ENCODE results near the gene GPR183. TPM values are rescaled to one million over a fixed set of nuclear protein-coding genes. Genes with fewer than 3 reads are reported as not detected.

The GPR183 gene
- total RNA-seq, 1 donor from 2014 or later: 0.71 TPM

- H3K36me3 ChIP-seq (ENCODE audit: control insufficient read depth, insufficient read depth, low read length): no peaks in the 10 kb centered on the region
- no peak for TF ChIP-seq CTCF (IDR thresholded peaks at IDR 0.05; ENCODE audit: insufficient read depth, low read length, poor library complexity, severe bottlenecking)
- H3K4me3 ChIP-seq (ENCODE audit: low read depth, low read length): no peak overlapping the region
- H3K27me3 ChIP-seq (ENCODE audit: control insufficient read depth, insufficient read depth, low read length): no peaks in the 10 kb centered on the region
- no peak for DNase-seq (ENCODE audit: low read depth)
These were observed 22.3 kb upstream of the GPR183 start for GRCh38 chr13:99329477-99329876.

GRCh38 chr13:99327761-99328160 is 20.6 kb upstream of the GPR183 start:
- no peak for DNase-seq (ENCODE audit: low read depth)
- Histone ChIP-seq H3K4me3 (ENCODE audit: low read depth, low read length) (no peak overlapping the region), H3K36me3 (ENCODE audit: control insufficient read depth, insufficient read depth, low read length) (no peaks in the 10 kb centered on the region), H3K27me3 (ENCODE audit: control insufficient read depth, insufficient read depth, low read length) (no peaks in the 10 kb centered on the region)
- no peak for TF ChIP-seq CTCF (IDR thresholded peaks at IDR 0.05; ENCODE audit: insufficient read depth, low read length, poor library complexity, severe bottlenecking)

DNA sequence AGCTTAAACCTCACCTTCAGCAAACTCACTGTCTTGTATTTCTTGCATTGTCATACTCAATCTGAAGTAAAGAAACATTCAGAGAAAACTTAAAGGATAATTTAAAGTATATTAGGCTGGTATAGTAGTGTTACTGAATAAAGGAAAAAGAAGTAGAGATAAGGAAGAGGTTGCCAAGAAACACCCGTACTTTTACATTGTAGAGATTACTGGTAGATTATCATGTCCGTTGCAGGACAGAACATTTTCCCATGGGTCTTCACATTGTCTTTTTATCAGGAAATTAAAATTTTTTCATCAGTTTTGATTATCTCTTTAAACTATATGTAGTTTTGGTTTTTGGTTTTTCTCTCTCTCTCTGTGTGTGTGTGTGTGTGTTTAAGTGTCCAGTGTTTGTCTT is 19.9 kb upstream of the GPR183 start:
- no peak for DNase-seq (ENCODE audit: low read depth)
- Histone ChIP-seq H3K27me3 (ENCODE audit: control insufficient read depth, insufficient read depth, low read length) (no peaks in the 10 kb centered on the region), H3K4me3 (ENCODE audit: low read depth, low read length) (no peak overlapping the region), H3K36me3 (ENCODE audit: control insufficient read depth, insufficient read depth, low read length) (no peaks in the 10 kb centered on the region)
- no peak for TF ChIP-seq CTCF (IDR thresholded peaks at IDR 0.05; ENCODE audit: insufficient read depth, low read length, poor library complexity, severe bottlenecking)

DNA sequence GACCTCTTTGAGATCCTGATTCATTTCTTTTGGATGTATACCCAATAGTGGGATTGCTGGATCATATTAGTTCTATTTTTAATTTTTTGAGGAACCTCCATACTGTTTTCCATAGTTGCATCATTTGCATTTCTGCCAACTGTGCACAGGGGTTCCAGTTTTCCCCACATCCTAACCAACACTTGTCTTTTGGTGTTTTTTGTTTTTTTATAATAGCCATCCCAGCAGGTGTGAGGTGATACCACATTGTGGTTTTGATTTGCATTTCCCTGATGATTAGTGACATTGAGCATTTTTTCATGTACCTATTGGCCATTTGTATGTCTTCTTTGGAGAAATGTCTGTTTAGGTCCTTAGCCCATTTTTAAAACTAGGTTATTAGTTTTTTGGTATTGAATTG is 18.8 kb upstream of the GPR183 start:
- no peaks in the 10 kb centered on the region for H3K36me3 ChIP-seq (ENCODE audit: control insufficient read depth, insufficient read depth, low read length)
- no peak for DNase-seq (ENCODE audit: low read depth)
- no peak for TF ChIP-seq CTCF (IDR thresholded peaks at IDR 0.05; ENCODE audit: insufficient read depth, low read length, poor library complexity, severe bottlenecking)
- no peak overlapping the region for H3K4me3 ChIP-seq (ENCODE audit: low read depth, low read length)
- H3K27me3 ChIP-seq (ENCODE audit: control insufficient read depth, insufficient read depth, low read length): no peaks in the 10 kb centered on the region

DNA sequence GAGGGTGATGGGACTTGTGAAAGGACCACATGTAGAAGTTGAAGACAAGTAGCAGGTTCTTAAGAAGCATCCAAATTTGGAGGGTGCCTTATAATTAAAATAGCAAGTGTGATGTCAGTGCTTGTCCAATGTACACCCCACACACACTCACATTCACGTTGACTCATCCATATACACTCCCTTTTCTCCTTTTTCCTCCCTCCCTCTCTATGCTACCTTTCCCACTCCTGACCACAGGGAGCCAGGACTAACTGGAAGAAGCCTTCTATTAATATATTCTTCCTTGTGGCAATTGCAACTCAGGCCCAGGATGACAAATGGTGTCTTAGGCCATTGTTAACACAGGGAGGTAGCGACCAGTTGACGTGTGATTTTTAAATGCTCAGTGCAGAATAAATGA is 16.3 kb upstream of the GPR183 start:
- TF ChIP-seq CTCF (IDR thresholded peaks at IDR 0.05; ENCODE audit: insufficient read depth, low read length, poor library complexity, severe bottlenecking): no peak
- Histone ChIP-seq H3K27me3 (ENCODE audit: control insufficient read depth, insufficient read depth, low read length) (no peaks in the 10 kb centered on the region), H3K4me3 (ENCODE audit: low read depth, low read length) (no peak overlapping the region), H3K36me3 (ENCODE audit: control insufficient read depth, insufficient read depth, low read length) (no peaks in the 10 kb centered on the region)
- no peak for DNase-seq (ENCODE audit: low read depth)

GRCh38 chr13:99322297-99323103 is 15.3 kb upstream of the GPR183 start:
- no peak for DNase-seq (ENCODE audit: low read depth)

More at GRCh38 chr13:99322297-99323103, 15.3 kb upstream of the GPR183 start:
- TF ChIP-seq CTCF (IDR thresholded peaks at IDR 0.05; ENCODE audit: insufficient read depth, low read length, poor library complexity, severe bottlenecking): no peak
- H3K27me3 ChIP-seq (ENCODE audit: control insufficient read depth, insufficient read depth, low read length): no peaks in the 10 kb centered on the region
- H3K4me3 ChIP-seq (ENCODE audit: low read depth, low read length): no peak overlapping the region
- no peaks in the 10 kb centered on the region for H3K36me3 ChIP-seq (ENCODE audit: control insufficient read depth, insufficient read depth, low read length)

Measured in kidney epithelial cell (primary cell).